ENCODE data around the gene PMCH.
"Not testable (repeated sequence)": the region's sequence is repeated elsewhere in the genome, so short reads cannot be mapped to it uniquely, and the experiment has no call there.

The PMCH gene

DNA sequence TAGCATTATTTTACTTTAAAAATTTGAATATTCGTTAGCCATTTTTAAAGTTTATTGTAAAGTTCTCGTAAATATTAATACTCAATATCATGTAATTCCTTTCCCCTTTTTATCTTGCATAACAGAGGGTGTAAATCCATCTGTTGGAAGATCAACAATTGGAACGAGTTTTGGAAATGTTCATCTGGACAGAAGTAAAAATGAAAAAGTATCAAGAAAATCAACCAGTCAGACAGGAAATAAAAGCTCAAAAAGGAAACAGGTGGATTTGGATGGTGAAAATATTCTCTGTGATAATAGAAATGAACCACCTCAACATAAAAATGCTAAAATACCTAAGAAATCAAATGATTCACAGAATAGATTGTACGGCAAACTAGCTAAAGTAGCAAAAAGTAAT, 1.8 kb downstream of the PMCH start:
- Histone ChIP-seq H3K36me3 (ENCODE audit: insufficient read depth, low read length) (peaks cover 11% of the 10 kb centered on the region), H3K27me3 (ENCODE audit: insufficient read depth, low read length) (no peaks in the 10 kb centered on the region), H3K27ac (ENCODE audit: low read depth, low read length) (no peak overlapping the region), H3K9ac (ENCODE audit: low read depth, low read length) (no peak overlapping the region), H3K4me3 (ENCODE audit: low read length) (no peak overlapping the region), H3K9me3 (ENCODE audit: insufficient read depth, low read depth, low read length) (no peaks in the 10 kb centered on the region), H3K4me1 (ENCODE audit: insufficient read depth, low read length) (no peaks in the 10 kb centered on the region)
- 97% methylated on average over 2 of the region's 4 CpGs for WGBS

GRCh38 chr12:102182635-102183034, 15.0 kb downstream of the PMCH start:
- WGBS: 98% methylated on average over 2 of the region's 2 CpGs
- Histone ChIP-seq H3K9ac (ENCODE audit: low read depth, low read length) (no peak overlapping the region), H3K9me3 (ENCODE audit: insufficient read depth, low read depth, low read length) (no peaks in the 10 kb centered on the region), H3K4me3 (ENCODE audit: low read length) (no peak overlapping the region), H3K27me3 (ENCODE audit: insufficient read depth, low read length) (no peaks in the 10 kb centered on the region), H3K4me1 (ENCODE audit: insufficient read depth, low read length) (no peaks in the 10 kb centered on the region), H3K27ac (ENCODE audit: low read depth, low read length) (no peak overlapping the region), H3K36me3 (ENCODE audit: insufficient read depth, low read length) (peaks cover 18% of the 10 kb centered on the region)

DNA sequence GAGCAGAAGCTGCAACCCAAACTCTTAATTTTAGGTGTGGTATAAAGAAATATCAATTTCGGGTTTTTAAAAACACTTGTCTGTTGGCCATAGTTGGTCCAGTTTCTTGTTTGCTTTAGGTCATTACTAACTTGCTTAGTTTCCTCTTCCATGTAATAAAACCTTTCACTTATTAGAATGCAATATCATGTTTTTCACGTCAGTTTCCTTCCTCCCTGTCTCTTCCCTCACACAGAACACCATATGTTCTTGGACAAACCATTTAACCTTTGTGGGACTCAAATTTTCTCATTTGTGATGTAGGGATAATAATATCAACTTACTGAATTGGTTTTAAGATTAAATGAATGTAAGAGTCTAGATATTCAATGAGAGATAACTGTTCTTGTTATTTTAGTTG, 22.9 kb downstream of the PMCH start:
- H3K27ac ChIP-seq (ENCODE audit: low read depth, low read length): no peak overlapping the region
- WGBS: 100% methylated on average over 1 of the region's 2 CpGs
- H3K4me1 ChIP-seq (ENCODE audit: insufficient read depth, low read length): no peaks in the 10 kb centered on the region
- H3K9me3 ChIP-seq (ENCODE audit: insufficient read depth, low read depth, low read length): no peaks in the 10 kb centered on the region
- no peak overlapping the region for H3K9ac ChIP-seq (ENCODE audit: low read depth, low read length)
- no peak overlapping the region for H3K4me3 ChIP-seq (ENCODE audit: low read length)
- no peaks in the 10 kb centered on the region for H3K27me3 ChIP-seq (ENCODE audit: insufficient read depth, low read length)
- H3K36me3 ChIP-seq (ENCODE audit: insufficient read depth, low read length): peaks cover 39% of the 10 kb centered on the region

- H3K36me3 ChIP-seq (ENCODE audit: insufficient read depth, low read length): peaks cover 37% of the 10 kb centered on the region
- no peak overlapping the region for H3K27ac ChIP-seq (ENCODE audit: low read depth, low read length)
- no peak overlapping the region for H3K4me3 ChIP-seq (ENCODE audit: low read length)
- H3K4me1 ChIP-seq (ENCODE audit: insufficient read depth, low read length): no peaks in the 10 kb centered on the region
- H3K9me3 ChIP-seq (ENCODE audit: insufficient read depth, low read depth, low read length): no peaks in the 10 kb centered on the region
- H3K27me3 ChIP-seq (ENCODE audit: insufficient read depth, low read length): no peaks in the 10 kb centered on the region
- 100% methylated on average over 1 of the region's 2 CpGs for WGBS
- H3K9ac ChIP-seq (ENCODE audit: low read depth, low read length): no peak overlapping the region
Measured at GRCh38 chr12:102174117-102174516, 23.5 kb downstream of the PMCH start.

DNA sequence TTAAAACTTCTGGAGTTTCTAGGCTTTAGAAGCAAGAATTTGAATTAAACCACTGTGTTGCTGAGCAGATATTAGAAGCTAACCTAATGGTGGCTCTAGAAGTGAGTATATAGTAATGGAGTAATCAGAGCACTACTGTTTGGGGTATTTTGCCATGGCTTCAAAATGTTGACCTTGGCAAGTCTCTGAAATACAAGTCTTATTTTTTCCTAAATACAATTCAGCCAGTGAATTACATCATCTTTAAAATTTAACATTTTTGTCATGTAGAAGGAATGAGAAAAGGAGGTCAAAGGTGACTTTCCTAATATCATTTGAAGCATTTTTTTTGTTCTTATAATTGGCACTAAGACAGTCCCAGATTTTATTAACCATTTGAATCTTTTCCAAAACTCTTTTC, 25.2 kb downstream of the PMCH start:
- no peaks in the 10 kb centered on the region for H3K27me3 ChIP-seq (ENCODE audit: insufficient read depth, low read length)
- H3K4me3 ChIP-seq (ENCODE audit: low read length): no peak overlapping the region
- H3K9me3 ChIP-seq (ENCODE audit: insufficient read depth, low read depth, low read length): no peaks in the 10 kb centered on the region
- H3K4me1 ChIP-seq (ENCODE audit: insufficient read depth, low read length): no peaks in the 10 kb centered on the region
- no peak overlapping the region for H3K9ac ChIP-seq (ENCODE audit: low read depth, low read length)
- H3K27ac ChIP-seq (ENCODE audit: low read depth, low read length): no peak overlapping the region
- peaks cover 35% of the 10 kb centered on the region for H3K36me3 ChIP-seq (ENCODE audit: insufficient read depth, low read length)

- no peak overlapping the region for H3K9ac ChIP-seq (ENCODE audit: low read depth, low read length)
- H3K27ac ChIP-seq (ENCODE audit: low read depth, low read length): no peak overlapping the region
- H3K4me3 ChIP-seq (ENCODE audit: low read length): no peak overlapping the region
- H3K36me3 ChIP-seq (ENCODE audit: insufficient read depth, low read length): peaks cover 33% of the 10 kb centered on the region
- no peaks in the 10 kb centered on the region for H3K27me3 ChIP-seq (ENCODE audit: insufficient read depth, low read length)
- H3K9me3 ChIP-seq (ENCODE audit: insufficient read depth, low read depth, low read length): no peaks in the 10 kb centered on the region
- H3K4me1 ChIP-seq (ENCODE audit: insufficient read depth, low read length): no peaks in the 10 kb centered on the region
Measured at GRCh38 chr12:102171951-102172350, 25.7 kb downstream of the PMCH start.

DNA sequence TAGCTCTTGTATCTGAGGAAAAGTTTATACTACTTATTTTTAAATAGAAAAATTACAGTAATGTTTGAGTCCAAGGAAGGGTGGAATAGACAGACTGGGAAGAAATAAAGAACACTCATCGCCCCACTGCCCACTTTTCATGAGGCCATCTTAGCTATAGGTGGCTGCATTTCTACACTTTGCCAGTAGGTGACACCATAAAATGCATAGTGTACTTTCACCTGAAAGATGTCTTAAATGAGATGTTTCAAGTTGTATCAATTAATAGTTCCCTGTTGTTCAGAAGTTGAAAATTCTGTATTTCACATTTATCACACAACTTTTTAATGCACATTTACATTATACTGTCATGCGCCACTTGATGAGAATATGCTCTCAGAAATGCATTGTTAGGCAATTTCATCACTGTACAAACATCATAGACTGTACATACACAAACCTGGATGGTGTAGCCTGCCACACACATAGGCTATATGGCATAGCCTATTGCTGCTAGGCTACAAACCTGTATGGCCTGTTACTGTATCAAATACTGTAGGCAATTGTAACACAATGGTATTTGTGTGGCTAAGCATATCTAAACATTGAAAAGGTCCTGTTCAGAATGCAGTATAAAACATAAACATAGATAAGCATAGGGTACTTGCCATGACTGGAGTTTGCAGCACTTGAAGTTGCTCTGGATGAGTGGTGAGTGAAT, 27.6 kb downstream of the PMCH start:
- no peak overlapping the region for H3K9ac ChIP-seq (ENCODE audit: low read depth, low read length)
- H3K27ac ChIP-seq (ENCODE audit: low read depth, low read length): no peak overlapping the region
- no peaks in the 10 kb centered on the region for H3K9me3 ChIP-seq (ENCODE audit: insufficient read depth, low read depth, low read length)
- no peak overlapping the region for H3K4me3 ChIP-seq (ENCODE audit: low read length)
- H3K27me3 ChIP-seq (ENCODE audit: insufficient read depth, low read length): no peaks in the 10 kb centered on the region
- 86% methylated on average over 2 of the region's 2 CpGs for WGBS
- H3K36me3 ChIP-seq (ENCODE audit: insufficient read depth, low read length): peaks cover 34% of the 10 kb centered on the region
- no peaks in the 10 kb centered on the region for H3K4me1 ChIP-seq (ENCODE audit: insufficient read depth, low read length)

- Histone ChIP-seq H3K27me3 (ENCODE audit: insufficient read depth, low read length) (no peaks in the 10 kb centered on the region), H3K4me1 (ENCODE audit: insufficient read depth, low read length) (no peaks in the 10 kb centered on the region), H3K9ac (ENCODE audit: low read depth, low read length) (no peak overlapping the region), H3K9me3 (ENCODE audit: insufficient read depth, low read depth, low read length) (no peaks in the 10 kb centered on the region), H3K36me3 (ENCODE audit: insufficient read depth, low read length) (peaks cover 33% of the 10 kb centered on the region), H3K4me3 (ENCODE audit: low read length) (no peak overlapping the region), H3K27ac (ENCODE audit: low read depth, low read length) (no peak overlapping the region)
Measured at GRCh38 chr12:102167821-102168604, 29.6 kb downstream of the PMCH start.

DNA sequence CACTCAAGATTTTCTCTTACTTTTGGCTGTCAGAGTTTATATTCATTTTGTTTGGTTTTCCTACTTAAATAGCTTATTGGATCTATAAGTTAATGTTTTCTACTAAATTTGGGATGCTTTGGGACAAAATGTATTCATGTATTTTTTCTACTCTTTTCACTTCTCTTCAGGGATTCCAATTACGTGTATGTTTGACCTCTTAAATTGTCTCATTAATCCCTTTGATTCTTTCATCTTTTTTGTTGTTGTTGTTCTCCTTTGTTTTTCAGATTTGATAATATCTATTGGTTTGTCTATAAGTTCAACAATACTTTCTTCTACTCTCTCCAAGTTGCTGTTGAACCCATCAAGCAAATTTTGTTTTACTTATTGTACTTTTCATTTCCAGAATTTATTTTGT, 34.2 kb downstream of the PMCH start:
- Histone ChIP-seq H3K4me1 (ENCODE audit: insufficient read depth, low read length) (no peaks in the 10 kb centered on the region), H3K36me3 (ENCODE audit: insufficient read depth, low read length) (peaks cover 22% of the 10 kb centered on the region; the same call in 1 of the 2 replicates), H3K9ac (ENCODE audit: low read depth, low read length) (no peak overlapping the region), H3K27me3 (ENCODE audit: insufficient read depth, low read length) (no peaks in the 10 kb centered on the region), H3K4me3 (ENCODE audit: low read length) (no peak overlapping the region), H3K27ac (ENCODE audit: low read depth, low read length) (no peak overlapping the region), H3K9me3 (ENCODE audit: insufficient read depth, low read depth, low read length) (no peaks in the 10 kb centered on the region)
- whole genome bisulfite sequencing: no CpG with 5 or more reads among the region's 1 CpG

DNA sequence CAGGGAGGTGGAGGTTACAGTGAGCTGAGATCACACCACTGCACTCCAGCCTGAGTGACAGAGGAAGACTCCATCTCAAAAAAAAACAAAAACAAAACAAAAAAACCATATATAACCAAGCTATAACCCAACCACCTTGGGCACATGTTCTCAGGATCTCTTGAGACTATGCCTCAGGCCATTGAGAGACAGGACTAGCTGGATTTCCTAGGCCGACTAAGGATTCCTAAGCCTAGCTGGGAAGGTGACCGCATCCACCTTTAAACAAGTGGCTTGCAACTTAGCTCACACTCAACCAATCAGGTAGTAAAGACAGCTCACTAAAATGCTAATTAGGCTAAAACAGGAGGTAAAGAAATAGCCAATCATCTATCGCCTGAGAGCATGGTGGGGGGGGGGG, 42.4 kb downstream of the PMCH start:
- H3K27me3 ChIP-seq (ENCODE audit: insufficient read depth, low read length); H3K27ac ChIP-seq (ENCODE audit: low read depth, low read length); H3K4me3 ChIP-seq (ENCODE audit: low read length); H3K9ac ChIP-seq (ENCODE audit: low read depth, low read length); H3K4me1 ChIP-seq (ENCODE audit: insufficient read depth, low read length); H3K9me3 ChIP-seq (ENCODE audit: insufficient read depth, low read depth, low read length): not testable (repeated sequence)
- WGBS: 92% methylated on average over 2 of the region's 3 CpGs
- peaks cover 22% of the 10 kb centered on the region for H3K36me3 ChIP-seq (ENCODE audit: insufficient read depth, low read length)

DNA sequence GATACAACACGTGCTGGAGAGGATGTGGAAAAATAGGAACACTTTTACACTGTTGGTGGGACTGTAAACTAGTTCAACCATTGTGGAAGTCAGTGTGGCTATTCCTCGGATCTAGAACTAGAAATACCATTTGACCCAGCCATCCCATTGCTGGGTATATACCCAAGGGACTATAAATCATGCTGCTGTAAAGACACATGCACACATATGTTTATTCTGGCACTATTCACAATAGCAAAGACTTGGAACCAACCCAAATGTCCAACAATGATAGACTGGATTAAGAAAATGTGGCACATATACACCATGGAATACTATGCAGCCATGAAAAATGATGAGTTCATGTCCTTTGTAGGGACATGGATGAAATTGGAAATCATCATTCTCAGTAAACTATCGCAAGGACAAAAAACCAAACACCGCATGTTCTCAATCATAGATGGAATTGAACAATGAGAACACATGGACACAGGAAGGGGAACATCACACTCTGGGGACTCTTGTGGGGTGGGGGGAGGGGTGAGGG, 50.5 kb downstream of the PMCH start:
- peaks cover 39% of the 10 kb centered on the region for H3K36me3 ChIP-seq (ENCODE audit: insufficient read depth, low read length)
- H3K27me3 ChIP-seq (ENCODE audit: insufficient read depth, low read length); H3K27ac ChIP-seq (ENCODE audit: low read depth, low read length); H3K9ac ChIP-seq (ENCODE audit: low read depth, low read length); H3K4me1 ChIP-seq (ENCODE audit: insufficient read depth, low read length); H3K9me3 ChIP-seq (ENCODE audit: insufficient read depth, low read depth, low read length); H3K4me3 ChIP-seq (ENCODE audit: low read length): not testable (repeated sequence)
- WGBS: 98% methylated on average over 4 of the region's 4 CpGs
